H9 (cell line): ENCODE data around the gene GATAD1. TPM values are rescaled to one million over a fixed set of nuclear protein-coding genes. Genes with fewer than 3 reads are reported as not detected.

Experiments
- DNase-seq: peaks from one replicate; pipeline ENCODE4 v3.0.0-alpha.2; 2017
- H2AFZ ChIP-seq: one replicate; pipeline ENCODE4 v1.6.1; 2013; ENCODE audit warnings: mild to moderate bottlenecking, low read length, control low read depth, moderate library complexity
- H2AK5ac ChIP-seq: 2 replicates; pipeline ENCODE4 v1.6.1; 2013; ENCODE audit warnings: low read length, control low read depth, mixed read lengths; ENCODE audit not compliant: insufficient read length
- H2BK120ac ChIP-seq: one replicate; pipeline ENCODE4 v1.6.1; 2013; ENCODE audit warnings: low read depth, mild to moderate bottlenecking, low read length, control low read depth, inconsistent platforms; ENCODE audit not compliant: poor library complexity, severe bottlenecking
- H2BK12ac ChIP-seq: 2 replicates; pipeline ENCODE4 v1.6.1; 2013; ENCODE audit warnings: low read length, control low read depth, mixed read lengths, low read depth; ENCODE audit not compliant: insufficient read length
- H2BK15ac ChIP-seq: 2 replicates; pipeline ENCODE4 v1.6.1; 2013; ENCODE audit warnings: low read depth, low read length, control low read depth
- H2BK20ac ChIP-seq: one replicate; pipeline ENCODE4 v1.6.1; 2013; ENCODE audit warnings: low read depth, mild to moderate bottlenecking, low read length, control low read depth, inconsistent platforms; ENCODE audit not compliant: poor library complexity, severe bottlenecking
- H2BK5ac ChIP-seq: 2 replicates; pipeline ENCODE4 v1.6.1; 2013; ENCODE audit warnings: low read length, control low read depth, mixed read lengths; ENCODE audit not compliant: insufficient read length
- H3K14ac ChIP-seq: 2 replicates; pipeline ENCODE4 v1.6.1; 2013; ENCODE audit warnings: low read length, control low read depth; ENCODE audit not compliant: insufficient read depth
- H3K18ac ChIP-seq: 2 replicates; pipeline ENCODE4 v1.6.1; 2013; ENCODE audit warnings: low read depth, mild to moderate bottlenecking, mixed read lengths, low read length, control low read depth; ENCODE audit not compliant: insufficient read length
- H3K23ac ChIP-seq: 2 replicates; pipeline ENCODE4 v1.6.1; 2013; ENCODE audit warnings: low read length, control low read depth, mixed read lengths, low read depth; ENCODE audit not compliant: insufficient read length
- H3K23me2 ChIP-seq: 2 replicates; pipeline ENCODE4 v1.6.1; 2013; ENCODE audit warnings: low read depth, mild to moderate bottlenecking, mixed read lengths, low read length, control low read depth; ENCODE audit not compliant: insufficient read length, poor library complexity, severe bottlenecking
- H3K27ac ChIP-seq: 2 replicates; pipeline ENCODE4 v1.5.1; 2013; ENCODE audit warnings: low read length, control low read depth, mixed read lengths, low read depth; ENCODE audit not compliant: insufficient read length
- H3K27me3 ChIP-seq: 2 replicates; pipeline ENCODE4 v1.6.1; 2013; ENCODE audit warnings: low read length, control low read depth, inconsistent platforms; ENCODE audit not compliant: insufficient read depth
- H3K4ac ChIP-seq: 2 replicates; pipeline ENCODE4 v1.6.1; 2013; ENCODE audit warnings: low read depth, mild to moderate bottlenecking, control low read depth, inconsistent platforms, low read length, moderate library complexity
- H3K4me1 ChIP-seq: 2 replicates; pipeline ENCODE4 v1.6.1; 2013; ENCODE audit warnings: low read length, control low read depth, inconsistent platforms; ENCODE audit not compliant: insufficient read depth
- H3K4me2 ChIP-seq: 2 replicates; pipeline ENCODE4 v1.6.1; 2013; ENCODE audit warnings: low read length, control low read depth, mixed read lengths; ENCODE audit not compliant: insufficient read length, insufficient read depth
- H3K56ac ChIP-seq: 2 replicates; pipeline ENCODE4 v1.6.1; 2013; ENCODE audit warnings: low read depth, mild to moderate bottlenecking, mixed read lengths, low read length, control low read depth; ENCODE audit not compliant: insufficient read length
- H3K79me1 ChIP-seq: 2 replicates; pipeline ENCODE4 v1.6.1; 2013; ENCODE audit warnings: low read depth, mild to moderate bottlenecking, moderate library complexity, low read length, control low read depth, inconsistent platforms; ENCODE audit not compliant: insufficient read depth, poor library complexity, severe bottlenecking
- H3K79me2 ChIP-seq: 2 replicates; pipeline ENCODE4 v1.6.1; 2013; ENCODE audit warnings: low read length, control low read depth, inconsistent platforms; ENCODE audit not compliant: insufficient read depth
- H3K9ac ChIP-seq: 2 replicates; pipeline ENCODE4 v1.6.1; 2013; ENCODE audit warnings: low read length, control low read depth, mixed read lengths; ENCODE audit not compliant: insufficient read length; ENCODE audit errors: extremely low read depth
- H3K9me3 ChIP-seq: one replicate; pipeline ENCODE4 v1.6.1; 2013; ENCODE audit warnings: low read depth, low read length, inconsistent platforms; ENCODE audit not compliant: control insufficient read depth
- H3T11ph ChIP-seq: one replicate; pipeline ENCODE4 v1.6.1; 2013; ENCODE audit warnings: mild to moderate bottlenecking, low read length, control low read depth, inconsistent platforms
- H4K20me1 ChIP-seq: one replicate; pipeline ENCODE4 v1.6.1; 2013; ENCODE audit not compliant: control insufficient read depth, insufficient read length, insufficient read depth
- H4K5ac ChIP-seq: 2 replicates; pipeline ENCODE4 v1.6.1; 2013; ENCODE audit warnings: low read depth, mild to moderate bottlenecking, mixed read lengths, low read length, control low read depth; ENCODE audit not compliant: insufficient read length
- H4K8ac ChIP-seq: replicated peaks from 2 replicates; pipeline ENCODE4 v1.6.1; 2013; ENCODE audit warnings: low read length, control low read depth, mixed read lengths, low read depth; ENCODE audit not compliant: insufficient read length
- H4K91ac ChIP-seq: 2 replicates; pipeline ENCODE4 v1.6.1; 2013; ENCODE audit warnings: low read depth, mild to moderate bottlenecking, moderate library complexity, mixed read lengths, low read length, control low read depth; ENCODE audit not compliant: insufficient read length
- H3K27ac Mint-ChIP-seq, 3 experiments: 2 replicates in 2 of 3; 3 replicates in 1 of 3; pipeline ENCODE4 v1.8.0; 2020 to 2021; ENCODE audit warnings: mixed read lengths in 3 of 3, mild to moderate bottlenecking in 1 of 3, moderate library complexity in 1 of 3
- H3K27me3 Mint-ChIP-seq: 2 replicates; pipeline ENCODE4 v1.8.0; 2021; ENCODE audit warnings: low read depth, mild to moderate bottlenecking, moderate library complexity, mixed read lengths
- H3K36me3 Mint-ChIP-seq, 3 experiments: 2 replicates in 2 of 3; 3 replicates in 1 of 3; pipeline ENCODE4 v1.8.0; 2020 to 2021; ENCODE audit warnings: low read depth in 3 of 3, mixed read lengths in 3 of 3; ENCODE audit not compliant: insufficient read depth in 1 of 3
- H3K4me1 Mint-ChIP-seq, 2 experiments: 2 replicates each; pipeline ENCODE4 v1.8.0; 2020; ENCODE audit warnings: mixed read lengths in 2 of 2
- H3K4me3 Mint-ChIP-seq, 2 experiments: 2 replicates in 1 of 2; 3 replicates in 1 of 2; pipeline ENCODE4 v1.8.0; 2020 to 2021; ENCODE audit warnings: mild to moderate bottlenecking in 2 of 2, mixed read lengths in 2 of 2, moderate library complexity in 1 of 2
- H3K9me3 Mint-ChIP-seq, 2 experiments: 2 replicates in 1 of 2; 3 replicates in 1 of 2; pipeline ENCODE4 v1.8.0; 2020; ENCODE audit warnings: mild to moderate bottlenecking in 2 of 2, mixed read lengths in 2 of 2, moderate library complexity in 1 of 2
- WGBS: extraction: QIAGEN DNeasy Blood & Tissue Kit; methylation state at CpG from one replicate; pipeline ENCODE4 v1.1.7; 2013; ENCODE audit warnings: missing lambda C conversion rate, low lambda C conversion rate, mixed read lengths; ENCODE audit not compliant: insufficient read length; ENCODE audit errors: extremely low coverage; 5-methylcytosine and 5-hydroxymethylcytosine counted together
- total RNA-seq: library from RNA; stranded (reverse); gene quantifications from 2 replicates; pipeline ENCODE4 v1.2.1, GENCODE V29; 2021
- TF ChIP-seq, protein P1 (sequence below): fragments of 200-600 bp; sonication (generic); conservative IDR thresholded peaks from 3 replicates; pipeline ENCODE4 v1.8.0; 2021; ENCODE audit warnings: antibody characterized with exemption, mild to moderate bottlenecking

GATAD1 gene
- total RNA-seq, 1 experiment from 2014 or later = 36.5 TPM

DNA sequence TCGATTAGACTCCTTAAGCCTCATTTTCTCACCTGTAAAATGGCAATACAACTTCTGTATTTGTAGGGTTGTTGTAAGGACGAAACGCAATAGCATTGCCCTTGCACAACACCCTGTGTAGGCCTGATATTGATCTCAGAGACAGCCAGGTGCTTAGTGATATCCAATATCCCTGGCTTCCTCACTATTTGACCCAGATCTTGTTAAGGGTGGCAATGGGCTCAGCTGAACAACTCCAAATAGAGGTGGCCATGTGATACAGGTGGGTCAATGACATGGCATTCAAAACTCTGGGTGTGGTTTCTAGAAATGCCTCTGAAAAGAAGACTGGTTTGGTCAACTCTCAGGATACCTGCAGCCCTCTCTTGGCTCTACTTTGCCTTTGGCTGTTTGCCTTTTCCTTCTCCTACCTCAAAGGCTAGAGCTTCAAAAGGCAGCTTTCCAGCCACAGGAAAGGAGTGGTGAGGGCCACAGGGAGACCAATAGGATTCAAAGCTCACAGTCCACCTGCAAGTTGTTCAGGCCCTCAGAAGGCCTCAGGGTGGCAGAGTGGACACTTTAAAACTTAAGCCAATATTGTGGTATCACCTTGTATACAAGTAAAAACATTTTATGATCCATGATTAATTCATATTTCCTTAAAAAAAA, 14.9 kb upstream of the GATAD1 start:
- H3K27ac ChIP-seq = no peak overlapping the region
- H4K20me1 ChIP-seq = no peaks in the 10 kb centered on the region
- H2AFZ ChIP-seq = no peak overlapping the region
- no peak overlapping the region for H2AK5ac ChIP-seq
- no peak overlapping the region for H3K27ac Mint-ChIP-seq
- WGBS = no CpG with 5 or more reads among the region's 3 CpGs
- no peaks in the 10 kb centered on the region for H3K27me3 ChIP-seq
- no peaks in the 10 kb centered on the region; the same call in 1 of the 2 replicates for H3K27me3 Mint-ChIP-seq
- no peak overlapping the region for H4K8ac ChIP-seq
- no peaks in the 10 kb centered on the region for H3K9me3 ChIP-seq
- no peak overlapping the region for H3K4ac ChIP-seq
- no peak overlapping the region for H3K56ac ChIP-seq
- H4K91ac ChIP-seq = no peak overlapping the region
- TF ChIP-seq, protein P1, sequence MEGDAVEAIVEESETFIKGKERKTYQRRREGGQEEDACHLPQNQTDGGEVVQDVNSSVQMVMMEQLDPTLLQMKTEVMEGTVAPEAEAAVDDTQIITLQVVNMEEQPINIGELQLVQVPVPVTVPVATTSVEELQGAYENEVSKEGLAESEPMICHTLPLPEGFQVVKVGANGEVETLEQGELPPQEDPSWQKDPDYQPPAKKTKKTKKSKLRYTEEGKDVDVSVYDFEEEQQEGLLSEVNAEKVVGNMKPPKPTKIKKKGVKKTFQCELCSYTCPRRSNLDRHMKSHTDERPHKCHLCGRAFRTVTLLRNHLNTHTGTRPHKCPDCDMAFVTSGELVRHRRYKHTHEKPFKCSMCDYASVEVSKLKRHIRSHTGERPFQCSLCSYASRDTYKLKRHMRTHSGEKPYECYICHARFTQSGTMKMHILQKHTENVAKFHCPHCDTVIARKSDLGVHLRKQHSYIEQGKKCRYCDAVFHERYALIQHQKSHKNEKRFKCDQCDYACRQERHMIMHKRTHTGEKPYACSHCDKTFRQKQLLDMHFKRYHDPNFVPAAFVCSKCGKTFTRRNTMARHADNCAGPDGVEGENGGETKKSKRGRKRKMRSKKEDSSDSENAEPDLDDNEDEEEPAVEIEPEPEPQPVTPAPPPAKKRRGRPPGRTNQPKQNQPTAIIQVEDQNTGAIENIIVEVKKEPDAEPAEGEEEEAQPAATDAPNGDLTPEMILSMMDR = no peak
- no peak overlapping the region for H3K18ac ChIP-seq
- H3K9ac ChIP-seq = no peak overlapping the region
- H2BK15ac ChIP-seq = no peak overlapping the region
- H3K4me1 ChIP-seq = peaks cover 5% of the 10 kb centered on the region; the same call in 1 of the 2 replicates
- H3K79me2 ChIP-seq = no peaks in the 10 kb centered on the region
- H3T11ph ChIP-seq = no peak overlapping the region
- no peaks in the 10 kb centered on the region; a peak in 1 of 7 replicates for H3K36me3 Mint-ChIP-seq
- H4K5ac ChIP-seq = no peak overlapping the region
- no peak overlapping the region for H3K4me2 ChIP-seq
- H2BK12ac ChIP-seq = no peak overlapping the region
- peaks cover 12% of the 10 kb centered on the region in 2 experiments for H3K4me1 Mint-ChIP-seq
- H3K23ac ChIP-seq = no peak overlapping the region
- no peak overlapping the region for H3K14ac ChIP-seq
- H3K79me1 ChIP-seq = no peaks in the 10 kb centered on the region
- no peak overlapping the region for H2BK20ac ChIP-seq
- no peak for DNase-seq
- no peaks in the 10 kb centered on the region; a peak in 1 of 5 replicates for H3K9me3 Mint-ChIP-seq
- H3K4me3 Mint-ChIP-seq = no peak overlapping the region
- H3K23me2 ChIP-seq = no peaks in the 10 kb centered on the region
- no peak overlapping the region for H2BK5ac ChIP-seq
- no peak overlapping the region for H2BK120ac ChIP-seq
